ENCODE results near the gene GNB1L. TPM values are rescaled to one million over a fixed set of nuclear protein-coding genes. Genes with fewer than 3 reads are reported as not detected.
"Not testable (repeated sequence)": the region's sequence is repeated elsewhere in the genome, so short reads cannot be mapped to it uniquely, and the experiment has no call there.

GNB1L gene
- total RNA-seq, 1 donor = 5.2 TPM

DNA sequence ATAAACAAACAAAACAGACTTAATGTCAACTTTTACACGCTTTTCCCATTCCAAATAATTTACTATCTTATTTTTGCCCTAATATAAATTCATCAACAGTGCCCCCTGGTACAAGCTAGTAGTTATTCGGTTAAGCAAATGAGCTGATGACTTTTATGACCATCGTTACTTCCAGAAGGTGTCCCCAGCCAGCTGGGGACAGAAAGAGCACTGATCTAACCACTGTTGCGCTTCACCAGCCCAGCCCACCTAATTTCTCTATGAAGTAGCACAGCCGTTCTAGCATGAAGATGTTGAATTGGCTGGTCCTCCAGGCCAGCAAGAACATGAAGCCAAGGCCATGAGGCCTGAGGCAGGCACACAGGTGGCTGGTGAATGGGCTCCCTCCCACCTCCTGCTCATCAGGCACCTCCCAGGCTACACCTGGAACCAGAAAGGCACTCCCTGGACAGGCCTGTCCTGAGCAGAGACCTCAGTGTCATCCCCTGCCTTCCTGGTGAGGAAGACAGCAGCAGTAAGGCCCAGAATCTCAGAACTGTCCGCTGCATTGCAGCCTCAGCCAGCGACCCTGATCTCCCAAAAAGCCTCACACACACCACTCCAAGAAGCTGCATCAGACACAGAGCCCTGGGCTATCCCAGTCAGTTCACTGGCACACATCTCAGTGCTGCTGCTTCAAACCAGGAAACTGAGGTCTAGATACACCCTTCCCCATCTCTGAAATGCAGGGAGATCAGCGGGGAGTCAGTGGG lies 12.9 kb downstream of the GNB1L start:
- DNase-seq (ENCODE audit: low read depth) = no peak
- no peak overlapping the region for H3K4me3 ChIP-seq (ENCODE audit: low read depth, low read length)
- TF ChIP-seq, protein P1, sequence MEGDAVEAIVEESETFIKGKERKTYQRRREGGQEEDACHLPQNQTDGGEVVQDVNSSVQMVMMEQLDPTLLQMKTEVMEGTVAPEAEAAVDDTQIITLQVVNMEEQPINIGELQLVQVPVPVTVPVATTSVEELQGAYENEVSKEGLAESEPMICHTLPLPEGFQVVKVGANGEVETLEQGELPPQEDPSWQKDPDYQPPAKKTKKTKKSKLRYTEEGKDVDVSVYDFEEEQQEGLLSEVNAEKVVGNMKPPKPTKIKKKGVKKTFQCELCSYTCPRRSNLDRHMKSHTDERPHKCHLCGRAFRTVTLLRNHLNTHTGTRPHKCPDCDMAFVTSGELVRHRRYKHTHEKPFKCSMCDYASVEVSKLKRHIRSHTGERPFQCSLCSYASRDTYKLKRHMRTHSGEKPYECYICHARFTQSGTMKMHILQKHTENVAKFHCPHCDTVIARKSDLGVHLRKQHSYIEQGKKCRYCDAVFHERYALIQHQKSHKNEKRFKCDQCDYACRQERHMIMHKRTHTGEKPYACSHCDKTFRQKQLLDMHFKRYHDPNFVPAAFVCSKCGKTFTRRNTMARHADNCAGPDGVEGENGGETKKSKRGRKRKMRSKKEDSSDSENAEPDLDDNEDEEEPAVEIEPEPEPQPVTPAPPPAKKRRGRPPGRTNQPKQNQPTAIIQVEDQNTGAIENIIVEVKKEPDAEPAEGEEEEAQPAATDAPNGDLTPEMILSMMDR (IDR thresholded peaks at IDR 0.05; ENCODE audit: insufficient read depth, low read length) = no peak

DNA sequence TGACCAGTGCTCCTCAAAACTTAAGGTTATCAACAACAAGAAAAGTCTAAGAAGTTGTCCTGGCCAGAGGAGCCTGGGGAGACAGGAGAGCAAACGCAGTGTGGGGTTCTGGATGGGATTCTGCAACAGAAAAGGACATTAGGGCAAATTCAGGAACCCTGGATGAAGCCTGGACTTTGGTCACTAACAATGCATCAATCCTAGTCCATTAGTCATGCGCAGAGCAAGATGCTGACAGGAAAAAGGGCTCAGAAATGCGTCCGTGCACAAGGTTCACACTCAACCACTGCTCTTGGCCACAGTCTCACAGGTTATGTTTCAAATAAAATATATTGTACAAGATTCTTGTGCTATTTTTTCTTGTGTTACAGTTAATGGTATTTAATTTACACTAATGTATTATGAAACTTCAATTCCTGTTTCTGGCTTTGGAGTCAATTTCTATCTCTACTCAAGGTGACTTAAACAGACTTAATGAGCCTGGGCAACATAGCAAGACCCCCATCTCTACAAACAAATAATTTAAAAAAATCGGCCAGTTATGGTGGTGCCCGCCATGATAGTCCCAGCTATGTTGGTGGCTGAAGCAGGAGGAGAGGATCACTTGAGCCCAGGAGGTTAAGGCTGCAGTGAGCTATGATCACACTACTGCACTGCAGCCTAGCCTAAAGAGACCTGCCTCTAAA lies 13.6 kb downstream of the GNB1L start:
- DNase-seq (ENCODE audit: low read depth) = no peak
- H3K4me3 ChIP-seq (ENCODE audit: low read depth, low read length) = no peak overlapping the region
- TF ChIP-seq, protein P1 (IDR thresholded peaks at IDR 0.05; ENCODE audit: insufficient read depth, low read length) = no peak

DNA sequence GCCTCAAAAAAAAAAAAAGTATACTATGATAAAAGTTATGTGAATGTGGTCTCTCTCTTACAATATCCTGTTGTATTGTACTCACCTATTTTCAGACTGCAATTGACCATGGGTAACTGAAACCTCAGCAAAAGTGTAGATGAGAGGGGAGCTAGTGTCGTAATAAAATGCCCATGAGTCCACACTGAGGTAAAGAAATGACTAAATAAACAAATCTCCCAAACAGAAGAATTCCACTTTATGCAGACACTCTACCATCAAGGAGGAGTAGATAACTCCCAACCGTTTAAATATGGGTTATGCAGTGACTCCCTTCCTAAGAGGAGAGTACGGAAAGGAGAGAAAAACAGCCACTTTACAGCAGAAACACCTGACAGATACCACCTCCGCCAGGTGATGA lies 14.6 kb downstream of the GNB1L start:
- no peak overlapping the region for H3K4me3 ChIP-seq (ENCODE audit: low read depth, low read length)
- no peak for DNase-seq (ENCODE audit: low read depth)
- TF ChIP-seq, protein P1 (IDR thresholded peaks at IDR 0.05; ENCODE audit: insufficient read depth, low read length) = no peak

DNA sequence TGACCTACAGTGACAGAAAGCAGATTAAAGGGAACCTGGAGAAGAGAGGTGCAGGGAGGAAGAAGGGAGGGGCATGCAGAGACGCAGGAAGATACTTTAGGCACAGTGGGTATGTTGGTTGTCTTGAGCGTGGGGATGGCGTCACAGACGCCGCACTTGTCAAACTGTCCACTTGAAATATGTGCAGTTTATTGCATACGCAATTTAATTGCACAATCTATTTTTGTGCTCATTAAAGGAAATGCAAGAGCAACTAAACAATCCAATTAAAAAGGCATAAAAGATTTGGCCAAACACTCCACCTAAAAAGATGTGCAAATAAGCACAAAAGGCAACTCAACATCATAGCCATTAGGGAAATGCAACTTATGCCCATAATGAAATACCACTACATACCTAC lies 16.8 kb downstream of the GNB1L start:
- TF ChIP-seq, protein P1 (IDR thresholded peaks at IDR 0.05; ENCODE audit: insufficient read depth, low read length) = no peak
- no peak overlapping the region for H3K4me3 ChIP-seq (ENCODE audit: low read depth, low read length)
- no peak for DNase-seq (ENCODE audit: low read depth)

DNA sequence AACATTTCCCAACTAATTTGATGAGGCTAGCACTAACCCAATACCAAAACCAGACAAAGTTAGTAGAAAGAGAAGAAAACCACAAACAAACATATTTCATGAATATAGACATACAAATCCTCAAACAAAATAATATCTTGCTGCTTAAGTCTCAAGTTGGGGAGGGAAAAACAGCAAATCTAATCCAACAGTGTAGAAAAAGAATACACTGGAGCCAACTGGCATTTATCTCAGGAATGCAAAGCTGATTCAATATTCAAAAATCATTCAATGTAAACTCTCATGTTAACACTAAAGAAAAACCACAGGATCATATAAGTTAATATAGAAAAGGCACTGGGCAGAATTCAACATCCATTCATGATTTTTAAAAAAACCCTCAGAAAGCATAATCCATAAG lies 18.2 kb downstream of the GNB1L start:
- peak; percentile 32 for DNase-seq (ENCODE audit: low read depth)

DNA sequence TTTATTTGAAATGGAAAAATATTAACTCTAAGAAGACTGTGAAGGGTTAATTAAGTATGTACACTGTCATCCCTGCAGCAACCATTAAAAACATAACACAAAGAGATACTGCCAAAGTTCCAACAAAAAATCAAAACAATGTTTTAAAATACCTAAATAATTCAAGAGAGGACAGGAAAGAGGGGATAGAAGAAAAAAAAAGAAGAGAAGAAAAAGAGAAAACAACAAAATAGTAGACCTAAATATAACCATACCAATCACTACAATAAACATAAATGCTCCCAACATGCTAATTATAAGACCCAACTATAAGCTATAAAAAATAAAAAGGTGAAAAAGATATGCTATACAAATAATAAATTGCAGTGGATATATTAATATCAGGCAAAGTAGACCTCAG lies 20.1 kb downstream of the GNB1L start:
- no peak for DNase-seq (ENCODE audit: low read depth)
- TF ChIP-seq, protein P1 (IDR thresholded peaks at IDR 0.05; ENCODE audit: insufficient read depth, low read length) = no peak
- no peak overlapping the region for H3K4me3 ChIP-seq (ENCODE audit: low read depth, low read length)

More for the DNA sequence above, 18.2 kb downstream of the GNB1L start:
- TF ChIP-seq, protein P1 (IDR thresholded peaks at IDR 0.05; ENCODE audit: insufficient read depth, low read length) = no peak
- H3K4me3 ChIP-seq (ENCODE audit: low read depth, low read length) = no peak overlapping the region

DNA sequence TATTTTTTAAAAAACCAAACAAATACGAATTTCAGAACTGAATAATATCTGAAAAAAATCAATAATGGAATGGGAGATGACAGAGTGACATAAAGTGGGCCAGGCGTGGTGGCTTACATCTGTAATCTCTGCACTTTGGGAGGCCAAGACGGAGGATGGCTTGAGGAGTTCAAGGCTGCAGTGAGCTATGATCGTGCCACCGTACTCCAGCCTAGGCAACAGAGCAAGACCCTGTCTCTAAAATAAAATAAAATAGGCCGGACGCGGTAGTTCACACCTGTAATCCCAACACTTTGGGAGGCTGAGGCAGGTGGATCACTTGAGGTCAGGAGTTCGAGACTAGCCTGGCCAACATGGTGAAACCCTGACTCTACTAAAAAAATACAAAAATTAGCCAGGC lies 21.3 kb downstream of the GNB1L start:
- DNase-seq (ENCODE audit: low read depth); H3K4me3 ChIP-seq (ENCODE audit: low read depth, low read length): not testable (repeated sequence)
